Psoas muscle (tissue), 8 donors: ENCODE results near the gene C2orf72. TPM values are rescaled to one million over a fixed set of nuclear protein-coding genes. Genes with fewer than 3 reads are reported as not detected.

Source experiments
- ATAC-seq, 4 donors: fragments of 200-7000 bp; cut with Tn5 transposase; one replicate each; pipeline ENCODE4 v1.9.1; 2020; ENCODE audit warnings: moderate library complexity in 3 of 4, mild to moderate bottlenecking in 2 of 4
- DNase-seq, 2 donors: peaks; one replicate each; pipeline ENCODE4 v3.0.0-alpha.2; 2020
- H3K27ac ChIP-seq: fragments of 200-600 bp; one replicate; pipeline ENCODE4 v1.8.0; 2022
- H3K27me3 ChIP-seq, 3 donors: fragments of 200-600 bp in 1 of 3; one replicate each; pipeline versions ENCODE4 v1.6.1 to v1.8.0; 2013 to 2022; ENCODE audit warnings: low read length in 2 of 3, mild to moderate bottlenecking in 2 of 3, moderate library complexity in 1 of 3; ENCODE audit not compliant: insufficient read depth in 3 of 3
- H3K36me3 ChIP-seq, 2 donors: fragments of 200-600 bp in 1 of 2; one replicate each; pipeline versions ENCODE4 v1.6.1 to v1.8.0; 2013 to 2022; ENCODE audit warnings: low read depth in 1 of 2, mild to moderate bottlenecking in 1 of 2, moderate library complexity in 1 of 2; ENCODE audit not compliant: insufficient read depth in 1 of 2
- H3K4me1 ChIP-seq: fragments of 200-600 bp; one replicate; pipeline ENCODE4 v1.8.0; 2022
- H3K4me3 ChIP-seq: fragments of 200-600 bp; one replicate; pipeline ENCODE4 v1.8.0; 2022; ENCODE audit warnings: mild to moderate bottlenecking
- H3K9me3 ChIP-seq: fragments of 200-600 bp; one replicate; pipeline ENCODE4 v1.8.0; 2022
- WGBS, 3 donors: extraction: QIAGEN DNeasy Blood & Tissue Kit; methylation state at CpG; one replicate each; pipeline versions ENCODE4 v1.1.6 to v1.1.7; 2013; 5-methylcytosine and 5-hydroxymethylcytosine counted together
- intact Hi-C, 2 donors: fragments of 100-400 bp; cut with DNase I; formaldehyde crosslinking; loops; one replicate each; pipeline versions ENCODE4 v1.11.0 to v1.14.2; 2022
- polyA plus RNA-seq, 3 donors: library from polyadenylated mRNA; stranded (reverse); fragments of 200-250 nt; gene quantifications; one replicate each; pipeline ENCODE4 v1.2.3, GENCODE V29; 2013
- total RNA-seq, 4 donors: library from RNA; stranded (reverse); fragmentation: NEBNext Ultra II Directional in 2 of 4; extraction: Animal tissue kit (Norgen Biotek cat#: 25700) in 2 of 4; gene quantifications; one replicate each; pipeline versions ENCODE4 v1.2.1 to v1.2.4, GENCODE V29; 2021 to 2023
- TF ChIP-seq, protein P1 (sequence below): fragments of 200-600 bp; IDR thresholded peaks from one replicate; pipeline ENCODE4 v1.8.0; 2022; ENCODE audit warnings: antibody characterized with exemption
- donor health status: healthy with polysubstance abuse.
- donor health status: DM: no; HTN: no; CAD: no; lungs with moderate emphysema.
- donor health status: Bipolar disorder and iron deficiency.
- donor health status: healthy.
- donor health status: DM: yes; HTN: yes; CAD: no.
- donor health status: DM: no; HTN: no; CAD: no.
- donor health status: DM: no; HTN: no; CAD: no.
- donor health status: DM: yes; HTN: yes; CAD: no.

C2orf72 gene
- total and polyA plus RNA-seq, 7 donors, result 0.03 to 0.12 (median 0.05) TPM; not detected in 4

GRCh38 chr2:230991598-230991997 is 45.7 kb upstream of the C2orf72 start:
- DNase-seq, result no peak
- peaks cover 0 to 32% (median 6%) of the 10 kb centered on the region in 3 donors for H3K27me3 ChIP-seq
- H3K27ac ChIP-seq, result no peak overlapping the region
- no peak overlapping the region for H3K4me3 ChIP-seq
- TF ChIP-seq, protein P1, sequence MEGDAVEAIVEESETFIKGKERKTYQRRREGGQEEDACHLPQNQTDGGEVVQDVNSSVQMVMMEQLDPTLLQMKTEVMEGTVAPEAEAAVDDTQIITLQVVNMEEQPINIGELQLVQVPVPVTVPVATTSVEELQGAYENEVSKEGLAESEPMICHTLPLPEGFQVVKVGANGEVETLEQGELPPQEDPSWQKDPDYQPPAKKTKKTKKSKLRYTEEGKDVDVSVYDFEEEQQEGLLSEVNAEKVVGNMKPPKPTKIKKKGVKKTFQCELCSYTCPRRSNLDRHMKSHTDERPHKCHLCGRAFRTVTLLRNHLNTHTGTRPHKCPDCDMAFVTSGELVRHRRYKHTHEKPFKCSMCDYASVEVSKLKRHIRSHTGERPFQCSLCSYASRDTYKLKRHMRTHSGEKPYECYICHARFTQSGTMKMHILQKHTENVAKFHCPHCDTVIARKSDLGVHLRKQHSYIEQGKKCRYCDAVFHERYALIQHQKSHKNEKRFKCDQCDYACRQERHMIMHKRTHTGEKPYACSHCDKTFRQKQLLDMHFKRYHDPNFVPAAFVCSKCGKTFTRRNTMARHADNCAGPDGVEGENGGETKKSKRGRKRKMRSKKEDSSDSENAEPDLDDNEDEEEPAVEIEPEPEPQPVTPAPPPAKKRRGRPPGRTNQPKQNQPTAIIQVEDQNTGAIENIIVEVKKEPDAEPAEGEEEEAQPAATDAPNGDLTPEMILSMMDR, result no peak
- H3K4me1 ChIP-seq, result peaks cover 4% of the 10 kb centered on the region
- no peaks in the 10 kb centered on the region for H3K36me3 ChIP-seq
- WGBS, 3 donors, result 86 to 90% (median 90%) methylated on average over 7 of the region's 7 CpGs
- H3K9me3 ChIP-seq, result no peaks in the 10 kb centered on the region
- no peak for ATAC-seq
- intact Hi-C loops, result no loop called here

- 67 to 75% (median 68%) methylated on average over 9 of the region's 9 CpGs for WGBS, 3 donors
Measured at GRCh38 chr2:230995821-230996220, 41.5 kb upstream of the C2orf72 start, which contains the start of gene SPATA3. Gene SPATA3, plus strand, starts transcription at chr2:230996121. Its CDS starts 113 bp downstream, at chr2:230996234.

GRCh38 chr2:230996661-230997060 is 40.7 kb upstream of the C2orf72 start:
- TF ChIP-seq, protein P1, result no peak
- intact Hi-C loops, result no loop called here
- ATAC-seq (no peak), DNase-seq (no peak)
- Histone ChIP-seq H3K36me3 (no peaks in the 10 kb centered on the region), H3K9me3 (no peaks in the 10 kb centered on the region), H3K4me1 (no peaks in the 10 kb centered on the region), H3K27ac (no peak overlapping the region), H3K4me3 (no peak overlapping the region), H3K27me3 (peaks cover 4 to 48% (median 6%) of the 10 kb centered on the region in 3 donors)

More at GRCh38 chr2:230995821-230996220, 41.5 kb upstream of the C2orf72 start, which contains the start of gene SPATA3:
- no peak for DNase-seq
- H3K4me1 ChIP-seq, result no peaks in the 10 kb centered on the region
- H3K4me3 ChIP-seq, result no peak within 1 kb of the TSS
- no peaks in the 10 kb centered on the region for H3K36me3 ChIP-seq
- ATAC-seq, result no peak
- intact Hi-C loops, result no loop called here
- H3K9me3 ChIP-seq, result no peaks in the 10 kb centered on the region
- TF ChIP-seq, protein P1, result no peak
- H3K27me3 ChIP-seq, result peaks cover 0 to 49% (median 3%) of the 10 kb centered on the region in 3 donors
- no peak within 1 kb of the TSS for H3K27ac ChIP-seq

- no peaks in the 10 kb centered on the region for H3K36me3 ChIP-seq
- TF ChIP-seq, protein P1, result no peak
- no peak for ATAC-seq
- no peak overlapping the region for H3K4me3 ChIP-seq
- no peaks in the 10 kb centered on the region for H3K4me1 ChIP-seq
- H3K27me3 ChIP-seq, result peaks cover 6 to 51% (median 6%) of the 10 kb centered on the region in 3 donors
- DNase-seq, result no peak
- intact Hi-C loops, result no loop called here
- WGBS, 3 donors, result 90 to 95% (median 92%) methylated on average over 2 of the region's 2 CpGs
- no peak overlapping the region for H3K27ac ChIP-seq
- no peaks in the 10 kb centered on the region for H3K9me3 ChIP-seq
Measured at GRCh38 chr2:230998882-230999281, 38.4 kb upstream of the C2orf72 start.

DNA sequence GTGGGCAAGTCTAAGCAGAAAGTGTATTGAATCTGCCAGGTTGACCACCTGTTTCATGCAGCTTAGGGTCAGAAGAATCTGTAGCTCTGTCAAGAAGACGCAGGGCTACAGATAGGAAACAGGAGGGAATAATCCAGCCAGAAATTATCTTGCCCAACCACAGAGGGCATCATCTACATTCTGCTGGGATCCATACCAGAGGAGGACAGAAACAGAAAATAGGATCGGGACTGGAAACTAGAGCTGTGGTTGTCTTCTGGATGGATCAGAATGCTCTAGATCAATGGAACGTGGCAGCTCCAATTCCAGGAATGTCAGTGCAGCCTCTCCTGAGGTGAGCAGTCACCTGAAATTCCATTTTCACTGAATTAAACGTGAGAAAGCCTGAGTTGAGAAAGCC is 37.8 kb upstream of the C2orf72 start:
- Histone ChIP-seq H3K9me3 (no peaks in the 10 kb centered on the region), H3K36me3 (no peaks in the 10 kb centered on the region), H3K27ac (no peak overlapping the region), H3K4me1 (no peaks in the 10 kb centered on the region), H3K4me3 (no peak overlapping the region), H3K27me3 (peaks cover 6 to 51% (median 6%) of the 10 kb centered on the region in 3 donors)
- WGBS, 3 donors, result 60 to 70% (median 62%) methylated on average over 4 of the region's 4 CpGs
- DNase-seq (no peak), ATAC-seq (no peak)
- TF ChIP-seq, protein P1, result no peak
- intact Hi-C loops, result no loop called here
